Left renal cortex interstitium (tissue), 4 donors: ENCODE results near the gene AAMDC. TPM values are rescaled to one million over a fixed set of nuclear protein-coding genes. Genes with fewer than 3 reads are reported as not detected.
"Not testable (repeated sequence)": the region's sequence is repeated elsewhere in the genome, so short reads cannot be mapped to it uniquely, and the experiment has no call there.

Experiments
- DNase-seq, 4 donors: peaks; one replicate each; pipeline ENCODE4 v3.0.0-alpha.2; 2013; ENCODE audit warnings: low read depth in 4 of 4, low spot score in 2 of 4, missing footprints in 1 of 4
- polyA plus RNA-seq, 4 donors: library from polyadenylated mRNA; unstranded; fragments of 120-200 nt; gene quantifications; one replicate each; pipeline ENCODE4 v1.2.1, GENCODE V29; 2013; ENCODE audit not compliant: insufficient read length in 4 of 4

AAMDC gene
- polyA plus RNA-seq, 4 donors: 45.0 to 58.9 (median 50.3) TPM

- peak in 3 of 4 donors; percentile 26 to 49 (median 49) for DNase-seq
Measured at GRCh38 chr11:77819921-77820564, 901 bp upstream of the AAMDC start.

DNA sequence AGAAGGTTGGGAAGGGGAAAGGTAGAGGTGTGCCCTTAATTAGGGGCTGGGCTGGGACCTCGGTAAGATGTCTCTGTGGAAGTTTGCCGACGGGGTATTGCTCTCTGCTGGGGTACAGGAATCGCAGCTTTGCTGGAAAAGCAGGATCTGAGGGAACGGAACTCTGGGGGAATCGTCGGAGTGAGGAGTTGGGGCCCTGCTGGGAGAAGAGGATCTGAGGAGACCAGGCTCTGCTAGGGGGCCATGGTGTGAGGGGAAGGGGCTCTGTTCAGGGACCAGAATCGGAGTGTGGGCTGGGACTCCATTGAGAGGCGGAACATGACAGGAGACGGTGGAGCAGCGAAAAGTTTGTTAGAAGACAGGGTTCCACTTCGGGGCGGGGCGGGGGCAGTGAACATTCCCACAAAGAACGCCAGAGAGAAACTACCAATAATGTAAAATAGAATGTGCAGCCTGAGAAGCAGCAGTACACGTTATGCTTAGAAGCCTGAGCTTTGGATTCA is 456 bp downstream of the AAMDC start:
- DNase-seq: peak in 3 of 4 donors; percentile 24 to 78 (median 51)

GRCh38 chr11:77822126-77822525 is 1.2 kb downstream of the AAMDC start:
- DNase-seq: not testable (repeated sequence)

DNA sequence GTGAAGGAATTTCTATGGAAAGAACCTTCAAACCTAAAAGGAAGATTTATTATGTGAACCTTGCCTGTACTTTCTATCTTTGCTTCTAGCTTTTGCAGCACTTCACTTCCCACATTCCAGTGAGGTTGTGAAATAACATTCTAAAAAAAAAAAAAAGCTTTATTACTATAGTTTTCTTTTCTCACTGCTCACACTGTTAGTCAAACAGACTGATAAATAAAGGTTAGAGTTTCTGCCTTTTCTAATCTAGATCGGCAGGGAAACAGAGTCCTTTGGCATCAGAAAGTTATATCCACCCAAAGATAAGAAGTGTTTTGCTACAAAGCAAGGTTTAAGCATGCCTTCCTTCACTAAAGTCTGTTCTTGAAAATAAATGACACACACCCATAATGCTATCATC is 2.8 kb downstream of the AAMDC start:
- DNase-seq: no peak

DNA sequence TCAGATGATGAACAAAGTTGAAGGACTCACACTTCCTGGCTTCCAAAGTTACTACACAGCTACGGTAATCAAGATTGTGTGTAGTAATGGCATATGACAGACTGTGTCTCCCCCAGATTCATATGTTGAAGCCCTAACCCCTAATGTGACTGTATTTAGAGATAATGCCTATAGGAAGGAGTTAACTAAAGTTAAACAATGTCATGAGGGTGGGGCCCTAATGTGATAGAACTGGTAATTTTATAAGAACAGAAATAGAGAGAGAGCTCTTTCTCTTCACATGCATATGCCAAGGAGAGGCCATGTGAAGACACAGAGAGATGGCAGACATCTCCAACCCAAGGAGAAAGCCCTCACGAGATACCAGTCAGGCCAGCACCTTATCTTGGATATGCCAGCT is 8.0 kb downstream of the AAMDC start:
- DNase-seq: no peak

DNA sequence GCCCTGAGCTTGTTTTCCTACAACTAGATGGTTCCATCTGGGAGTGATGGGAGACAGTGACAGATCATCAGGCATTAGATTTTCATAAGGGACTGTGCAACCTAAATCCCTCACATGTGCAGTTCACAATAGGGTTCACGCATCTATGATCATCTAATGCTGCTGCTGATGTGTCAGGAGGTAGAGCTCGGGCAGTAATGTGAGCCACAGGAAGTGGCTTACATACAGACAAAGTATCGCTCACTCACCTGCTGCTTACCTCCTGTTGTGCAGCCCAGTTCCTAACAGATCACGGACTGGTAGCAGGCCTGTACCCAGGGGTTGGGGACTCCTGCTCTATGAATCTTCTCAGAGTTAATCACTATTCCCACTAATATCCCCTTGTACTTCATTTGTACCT is 12.4 kb downstream of the AAMDC start:
- DNase-seq: no peak

GRCh38 chr11:77842441-77843121 is 21.6 kb downstream of the AAMDC start:
- no peak for DNase-seq

GRCh38 chr11:77843700-77844099 is 22.8 kb downstream of the AAMDC start:
- DNase-seq: not testable (repeated sequence)

DNA sequence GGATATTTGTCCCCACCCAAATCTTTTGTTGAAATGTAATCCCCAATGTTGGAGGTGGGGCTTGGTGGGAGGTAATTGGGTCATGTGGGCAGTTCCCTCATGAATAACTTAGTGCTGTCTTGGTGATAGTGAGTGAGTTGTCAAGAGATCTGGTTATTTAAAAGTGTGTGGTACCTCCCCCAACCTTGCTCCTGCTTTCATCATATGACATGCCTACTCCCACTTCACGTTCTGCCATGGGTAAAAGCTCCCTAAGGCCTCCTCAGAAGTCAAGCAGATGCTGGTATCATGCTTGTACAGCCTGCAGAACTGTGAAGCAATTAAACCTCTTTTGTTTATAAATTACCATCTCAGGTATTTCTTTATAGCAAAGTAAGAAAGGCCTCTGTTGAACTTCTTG is 30.6 kb downstream of the AAMDC start:
- DNase-seq: no peak

DNA sequence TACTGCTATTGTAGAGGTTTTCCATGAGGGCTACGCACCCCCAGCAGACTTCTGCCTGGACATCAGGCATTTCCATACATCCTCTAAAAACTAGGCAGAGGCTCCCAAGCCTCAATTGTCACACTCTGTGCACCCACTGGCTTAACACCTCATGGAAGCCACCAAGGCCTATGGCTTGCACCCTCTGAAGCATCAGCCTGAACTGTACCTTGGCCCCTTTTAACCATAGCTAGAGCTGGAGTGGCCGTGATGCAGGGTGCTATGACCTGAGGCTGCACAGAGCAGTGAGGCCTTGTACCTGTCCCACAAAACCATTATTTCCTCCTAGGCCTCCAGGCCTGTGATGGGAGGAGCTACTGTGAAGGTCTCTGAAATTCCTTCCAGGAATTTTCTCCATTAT is 33.9 kb downstream of the AAMDC start:
- no peak for DNase-seq

DNA sequence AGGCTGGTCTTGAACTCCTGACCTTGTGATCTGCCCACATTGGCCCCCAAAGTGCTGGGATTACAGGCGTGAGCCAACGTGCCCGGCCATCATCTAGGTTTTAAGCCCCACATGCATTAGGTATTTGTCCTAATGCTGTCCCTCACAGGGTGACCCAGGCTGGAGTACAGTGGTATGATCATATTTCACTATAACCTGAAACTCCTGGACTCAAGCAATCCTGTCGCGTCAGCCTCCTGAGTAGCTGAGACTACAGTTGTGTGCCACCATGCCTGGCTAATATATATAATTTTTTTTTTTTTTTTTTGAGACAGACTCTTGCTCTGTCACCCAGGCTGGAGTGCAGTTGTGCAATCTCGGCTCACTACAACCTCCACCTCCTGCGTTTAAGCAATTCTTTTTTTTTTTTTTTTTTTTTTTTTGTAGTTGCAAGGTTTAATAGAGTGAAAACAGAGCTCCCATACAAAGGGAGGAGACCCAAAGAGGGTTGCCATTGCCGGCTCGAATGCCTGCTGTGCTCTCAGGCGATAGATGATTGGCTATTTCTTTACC is 37.0 kb downstream of the AAMDC start:
- not testable (repeated sequence) for DNase-seq

DNA sequence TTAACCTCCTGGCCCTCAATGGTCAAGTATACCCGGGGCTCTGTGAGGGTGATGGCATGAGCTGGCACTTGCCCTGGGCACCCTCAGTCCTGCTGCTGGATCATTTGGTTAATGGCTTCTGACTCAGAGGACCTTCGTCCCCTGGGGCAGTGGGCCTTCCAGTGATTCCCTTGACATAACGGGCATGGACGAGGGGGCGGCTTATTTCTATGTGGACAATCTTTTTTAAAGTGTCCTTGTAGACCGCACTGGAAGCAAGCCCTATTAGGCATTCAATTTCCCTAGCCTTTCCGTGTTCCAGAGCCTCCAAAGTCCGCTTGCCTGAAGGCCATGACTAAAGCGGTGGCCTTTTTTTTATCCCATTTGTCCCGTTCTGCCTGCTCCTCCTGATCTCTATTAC is 40.5 kb downstream of the AAMDC start:
- not testable (repeated sequence) for DNase-seq

GRCh38 chr11:77865805-77866204 is 44.9 kb downstream of the AAMDC start:
- no peak for DNase-seq

DNA sequence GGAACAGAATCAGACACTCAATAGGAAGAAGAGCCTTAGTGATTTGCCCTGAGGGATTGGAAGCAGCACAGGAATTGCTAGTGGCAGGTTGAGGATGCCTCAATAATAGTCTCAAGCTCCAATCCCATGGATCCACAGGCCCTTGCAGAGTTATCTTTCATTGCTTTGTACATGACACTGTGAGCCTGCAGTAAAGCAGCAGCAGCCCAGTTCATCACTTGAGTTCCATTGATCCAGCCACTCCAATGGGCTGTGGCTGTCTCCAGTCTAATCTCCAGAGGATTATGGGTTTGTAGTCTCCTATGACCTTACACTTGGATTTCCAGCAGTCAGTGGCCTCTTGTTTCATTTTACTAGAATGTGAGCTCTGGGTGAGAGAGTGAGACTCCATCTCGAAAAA is 45.4 kb downstream of the AAMDC start:
- DNase-seq: no peak

DNA sequence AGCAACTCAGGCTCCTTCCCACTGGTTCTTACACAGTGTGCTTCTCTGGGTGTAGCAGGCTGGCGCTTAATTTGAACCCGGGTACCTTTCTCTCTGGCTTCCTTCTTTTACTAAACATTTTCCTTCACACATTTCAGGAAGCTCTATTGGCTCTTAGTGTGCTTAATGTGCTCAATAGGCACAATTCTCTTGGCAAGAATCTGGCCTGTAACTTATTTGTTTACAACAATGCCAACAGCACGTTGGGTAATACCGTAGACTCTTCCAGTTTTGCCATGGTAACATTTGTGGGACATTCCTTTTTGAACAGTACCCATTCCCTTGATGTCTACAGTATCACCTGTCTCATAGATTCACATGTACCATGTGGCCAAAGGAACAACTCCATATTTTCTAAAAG is 47.8 kb downstream of the AAMDC start:
- DNase-seq: no peak

DNA sequence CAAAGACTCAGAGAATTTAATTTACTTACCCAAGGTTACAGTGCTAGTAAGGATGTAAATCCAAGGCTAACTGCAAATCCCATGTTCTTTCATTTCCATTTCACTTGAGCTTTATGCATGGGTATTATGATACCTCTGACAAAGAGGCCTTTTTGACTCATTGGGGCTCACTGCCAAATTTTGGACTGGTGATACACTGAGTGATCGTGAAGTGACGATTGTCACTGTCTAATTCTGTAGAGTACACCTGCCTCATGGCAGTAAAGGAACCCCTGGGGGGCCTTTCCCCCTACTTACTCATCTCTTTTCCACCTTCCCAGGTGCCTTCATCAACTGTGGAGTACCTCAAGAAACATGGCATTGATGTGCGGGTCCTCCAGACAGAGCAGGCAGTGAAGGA is 50.9 kb downstream of the AAMDC start:
- no peak for DNase-seq

DNA sequence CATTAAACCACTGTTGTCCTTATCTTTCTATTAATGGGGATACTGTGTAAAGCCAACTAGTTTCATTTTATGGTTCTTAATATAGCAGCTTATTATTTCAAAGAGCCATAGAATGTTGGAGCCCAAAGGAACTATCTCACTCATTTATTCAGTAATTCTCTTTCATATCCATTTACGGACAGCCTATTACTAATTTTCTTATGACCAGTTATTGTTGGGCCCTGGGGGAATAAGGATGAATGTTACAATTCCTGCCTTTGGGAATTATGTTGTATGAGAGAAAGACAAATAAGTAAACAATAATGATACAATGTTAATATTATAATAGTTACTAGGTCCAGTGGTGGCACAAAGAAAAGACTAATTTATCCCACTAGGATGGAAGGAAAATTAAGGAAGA is 52.4 kb downstream of the AAMDC start:
- DNase-seq: no peak

DNA sequence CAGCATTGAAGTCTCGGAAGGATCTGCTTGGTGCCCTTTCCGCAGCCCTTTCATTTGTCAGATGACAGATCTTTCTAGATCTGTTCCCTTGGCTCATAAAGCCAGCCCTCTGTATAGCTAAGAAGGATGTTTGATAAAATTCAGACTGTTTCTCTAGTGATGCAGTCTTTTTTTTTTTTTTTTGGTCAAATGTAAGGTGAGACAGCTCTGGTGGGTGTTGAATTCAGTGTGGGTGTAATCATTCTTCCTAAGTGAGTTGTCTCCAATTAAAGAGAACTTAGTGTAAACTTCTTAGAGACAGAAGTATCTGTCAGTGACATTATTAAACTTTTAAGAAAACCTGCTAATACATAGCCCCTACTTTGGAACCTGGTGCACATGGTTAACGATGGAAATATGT is 53.3 kb downstream of the AAMDC start:
- DNase-seq: no peak

DNA sequence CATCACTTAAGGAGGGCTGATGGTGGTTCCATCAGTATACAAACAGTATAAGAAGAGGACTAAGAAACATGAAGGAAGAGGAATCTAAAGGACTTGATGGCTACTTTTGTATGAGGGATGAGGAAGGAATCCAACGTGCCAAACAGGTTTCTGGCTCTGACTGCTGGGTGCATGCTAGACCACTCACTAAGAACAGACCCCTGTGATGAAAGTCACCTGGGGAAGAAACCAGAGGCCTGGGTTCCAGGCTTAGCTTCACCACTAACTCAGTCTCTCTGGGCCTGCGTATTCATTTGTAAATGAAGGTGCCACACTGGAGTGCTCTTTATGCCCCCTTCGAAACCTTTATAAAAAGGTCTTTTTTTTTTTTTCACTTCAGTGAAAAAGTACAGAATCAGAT is 55.1 kb downstream of the AAMDC start:
- no peak for DNase-seq

- not testable (repeated sequence) for DNase-seq
Measured at GRCh38 chr11:77878247-77878646, 57.3 kb downstream of the AAMDC start.

DNA sequence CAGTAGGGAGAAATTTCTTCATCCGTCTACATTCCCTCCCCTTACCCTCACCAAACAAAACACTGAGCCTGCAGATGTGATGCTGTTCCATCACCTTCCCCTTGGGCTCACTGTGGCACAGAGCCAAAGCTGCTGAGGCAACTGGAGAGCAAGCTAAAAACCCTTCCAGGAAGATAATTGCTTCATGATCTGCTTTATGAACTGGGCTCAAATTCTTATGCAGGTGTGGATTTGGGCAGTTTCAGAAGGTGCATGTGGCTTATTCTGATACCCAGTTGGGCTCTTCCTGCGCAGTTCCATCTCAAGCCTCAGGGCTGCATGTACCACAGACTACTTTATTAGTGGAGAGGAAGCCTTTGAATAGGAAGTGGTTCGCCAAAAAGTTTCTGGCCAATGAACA is 58.3 kb downstream of the AAMDC start:
- DNase-seq: no peak

DNA sequence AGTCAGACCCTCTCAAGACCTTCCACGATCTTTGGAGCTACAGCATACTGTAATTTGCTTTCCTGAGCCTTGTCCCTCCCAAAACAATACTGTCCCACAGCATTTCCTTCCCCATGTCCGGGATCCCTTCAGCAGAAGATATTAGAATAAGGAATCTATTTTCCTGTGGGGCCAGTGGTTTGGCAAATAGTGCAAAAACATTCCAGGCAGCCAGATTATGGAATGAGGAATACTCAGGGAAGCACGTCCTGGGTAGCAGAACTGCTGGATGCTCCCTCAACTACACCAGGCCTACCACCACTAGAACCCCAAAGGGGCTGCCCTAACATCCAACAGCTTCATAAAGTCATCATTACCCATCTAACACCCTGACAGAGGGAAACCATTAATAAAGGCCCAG is 61.5 kb downstream of the AAMDC start:
- no peak for DNase-seq
